Heart left ventricle (tissue), 16 donors: ENCODE data around the gene CUL7. TPM values are rescaled to one million over a fixed set of nuclear protein-coding genes. Genes with fewer than 3 reads are reported as not detected.

Experiments used
- ATAC-seq, 4 donors: fragments of 200-7000 bp; cut with Tn5 transposase; one replicate each; pipeline ENCODE4 v1.9.1; 2020 to 2022; ENCODE audit warnings: moderate library complexity in 4 of 4, mild to moderate bottlenecking in 3 of 4, moderate number of reproducible peaks in 1 of 4
- DNase-seq, 5 donors: peaks; one replicate each; pipeline ENCODE4 v3.0.0-alpha.2; 2020
- H3K27ac ChIP-seq, 12 donors: fragments of 200-600 bp; sonication (generic) in 4 of 12; one replicate each; pipeline versions ENCODE4 v1.5.0 to v1.8.0; 2016 to 2022; ENCODE audit warnings: mild to moderate bottlenecking in 2 of 12
- H3K27me3 ChIP-seq, 9 donors: fragments of 200-600 bp; sonication (generic) in 2 of 9; one replicate each; pipeline versions ENCODE4 v1.5.1 to v1.8.0; 2016 to 2022; ENCODE audit warnings: mild to moderate bottlenecking in 3 of 9
- H3K36me3 ChIP-seq, 9 donors: fragments of 200-600 bp; sonication (generic) in 2 of 9; one replicate each; pipeline versions ENCODE4 v1.5.0 to v1.8.0; 2018 to 2022; ENCODE audit warnings: mild to moderate bottlenecking in 2 of 9
- H3K4me1 ChIP-seq, 12 donors: fragments of 200-600 bp; sonication (generic) in 4 of 12; one replicate each; pipeline versions ENCODE4 v1.5.0 to v1.8.0; 2016 to 2022; ENCODE audit warnings: mild to moderate bottlenecking in 3 of 12
- H3K4me3 ChIP-seq, 12 donors: fragments of 200-600 bp; sonication (generic) in 4 of 12; one replicate each; pipeline versions ENCODE4 v1.5.0 to v1.8.0; 2017 to 2022; ENCODE audit warnings: mild to moderate bottlenecking in 9 of 12, moderate library complexity in 4 of 12
- H3K9me3 ChIP-seq, 12 donors: fragments of 200-600 bp; sonication (generic) in 4 of 12; one replicate each; pipeline versions ENCODE4 v1.5.0 to v1.8.0; 2016 to 2022; ENCODE audit warnings: mild to moderate bottlenecking in 1 of 12
- POLR2A ChIP-seq, 2 donors: fragments of 450-650 bp; IDR thresholded peaks; one replicate each; pipeline ENCODE4 v1.6.1; 2017; ENCODE audit warnings: antibody characterized with exemption in 2 of 2, mild to moderate bottlenecking in 2 of 2, moderate library complexity in 2 of 2
- WGBS, 4 donors: extraction: QIAGEN DNeasy Blood & Tissue Kit in 2 of 4; methylation state at CpG; one replicate each; pipeline versions ENCODE4 v1.1.5 to v1.1.7; 2013 to 2018; 5-methylcytosine and 5-hydroxymethylcytosine counted together
- intact Hi-C, 10 donors: fragments of 100-400 bp; cut with DNase I; formaldehyde crosslinking; loops; one replicate each; pipeline versions ENCODE4 v1.11.1 to v1.14.2; 2022
- polyA plus RNA-seq, 2 donors: library from polyadenylated mRNA; stranded (reverse); fragments of 200-250 nt; gene quantifications; one replicate each; pipeline ENCODE4 v1.2.3, GENCODE V29; 2013
- total RNA-seq, 9 donors: library from RNA; depleted of rRNA in 2 of 9; stranded (reverse); fragments of >200 nt in 2 of 9; fragmentation: NEBNext Ultra II Directional in 3 of 9; extraction: Animal tissue kit (Norgen Biotek cat#: 25700) in 3 of 9; gene quantifications; one replicate each; pipeline versions ENCODE4 v1.1.0 to v1.2.4, GENCODE V29; 2016 to 2023
- TF ChIP-seq, protein P1 (sequence below), 12 donors: fragments of 200-600 bp; sonication (generic) in 4 of 12; IDR thresholded peaks; one replicate each; pipeline versions ENCODE4 v1.5.0 to v1.8.0; 2018 to 2022; ENCODE audit warnings: antibody characterized with exemption in 12 of 12, mild to moderate bottlenecking in 5 of 12
- donor health status: ischemic (EF 13 %, LVEDD 7.1; RV severe dilation, severe dysfunction).
- donor health status: healthy with polysubstance abuse.
- donor health status: DM: no; HTN: yes; CAD: no.
- donor health status: DM: no; HTN: no; CAD: no.
- donor health status: ischemic (EF 25% LVEDD 6.9; RV normal size, moderate dysfunction).
- donor health status: ischemic (EF 25% LVEDD 5.7; RV mildly dilated, moderate dysfunction).
- donor health status: healthy.
- donor health status: DM: yes; HTN: yes; CAD: no.
- donor health status: ischemic (EF 35%, LVEDD 5.7; RV mildly dilated, moderate dysfunction).
- donor health status: nonischemic (EF 11% LVEDD 7.7; RV severe dilation, severe dysfunction).
- donor health status: DM: yes; HTN: yes; CAD: no.
- donor health status: PGD.
- donor health status: ischemic (EF 29% LVEDD 5.4; RV normal size, mild dysfunction).
- donor health status: nonischemic (EF 23%, LVEDD 6.1; RV moderate dilation, normal function).

Gene CUL7
- total and polyA plus RNA-seq, 11 donors = 3.5 to 13.2 (median 7.9) TPM

DNA sequence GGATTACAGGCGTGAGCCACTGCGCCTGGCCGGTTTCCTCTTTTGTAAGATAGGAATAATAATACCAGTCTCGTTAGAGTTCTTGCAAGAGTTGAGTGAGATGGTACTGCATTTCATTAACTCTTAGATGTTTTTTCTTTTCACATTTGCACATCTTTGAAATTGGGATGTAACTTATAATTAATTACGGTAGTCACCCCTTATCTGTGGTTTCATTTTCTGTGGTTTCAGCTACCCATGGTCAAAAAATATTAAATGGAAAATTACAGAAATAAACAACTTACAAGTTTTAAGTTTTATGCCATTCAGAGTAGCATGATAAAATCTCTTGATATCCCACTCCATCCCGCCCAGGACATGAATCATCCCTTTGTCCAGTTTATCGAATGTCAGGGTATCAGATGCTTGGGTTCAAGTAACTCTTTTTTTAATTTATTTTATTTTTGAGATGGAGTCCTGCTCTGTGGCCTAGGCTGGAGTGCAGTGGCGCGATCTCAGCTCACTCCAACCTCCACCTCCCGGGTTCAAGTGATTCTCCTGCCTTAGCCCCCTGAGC is 37.9 kb upstream of the CUL7 start:
- 85 to 90% (median 87%) methylated on average over 10 of the region's 10 CpGs for WGBS, 4 donors
- Histone ChIP-seq H3K27me3 (no peaks in the 10 kb centered on the region), H3K27ac (no peak overlapping the region), H3K36me3 (no peaks in the 10 kb centered on the region), H3K4me3 (no peak overlapping the region), H3K4me1 (peaks cover 0 to 10% (median 0%) of the 10 kb centered on the region in 12 donors), H3K9me3 (no peaks in the 10 kb centered on the region)
- TF ChIP-seq, protein P1, sequence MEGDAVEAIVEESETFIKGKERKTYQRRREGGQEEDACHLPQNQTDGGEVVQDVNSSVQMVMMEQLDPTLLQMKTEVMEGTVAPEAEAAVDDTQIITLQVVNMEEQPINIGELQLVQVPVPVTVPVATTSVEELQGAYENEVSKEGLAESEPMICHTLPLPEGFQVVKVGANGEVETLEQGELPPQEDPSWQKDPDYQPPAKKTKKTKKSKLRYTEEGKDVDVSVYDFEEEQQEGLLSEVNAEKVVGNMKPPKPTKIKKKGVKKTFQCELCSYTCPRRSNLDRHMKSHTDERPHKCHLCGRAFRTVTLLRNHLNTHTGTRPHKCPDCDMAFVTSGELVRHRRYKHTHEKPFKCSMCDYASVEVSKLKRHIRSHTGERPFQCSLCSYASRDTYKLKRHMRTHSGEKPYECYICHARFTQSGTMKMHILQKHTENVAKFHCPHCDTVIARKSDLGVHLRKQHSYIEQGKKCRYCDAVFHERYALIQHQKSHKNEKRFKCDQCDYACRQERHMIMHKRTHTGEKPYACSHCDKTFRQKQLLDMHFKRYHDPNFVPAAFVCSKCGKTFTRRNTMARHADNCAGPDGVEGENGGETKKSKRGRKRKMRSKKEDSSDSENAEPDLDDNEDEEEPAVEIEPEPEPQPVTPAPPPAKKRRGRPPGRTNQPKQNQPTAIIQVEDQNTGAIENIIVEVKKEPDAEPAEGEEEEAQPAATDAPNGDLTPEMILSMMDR (IDR thresholded peaks at IDR 0.05) = no peak
- intact Hi-C loops = no loop called here
- DNase-seq (no peak), ATAC-seq (no peak)

- ATAC-seq = no peak
- intact Hi-C loops = no loop called here
- 73 to 83% (median 82%) methylated on average over 5 of the region's 5 CpGs for WGBS, 4 donors
These were observed 37.4 kb upstream of the CUL7 start for GRCh38 chr6:43091020-43091419.

GRCh38 chr6:43090559-43090956 is 36.9 kb upstream of the CUL7 start:
- no peaks in the 10 kb centered on the region for H3K27me3 ChIP-seq
- intact Hi-C loops = no loop called here
- H3K4me1 ChIP-seq = peaks cover 0 to 5% (median 0%) of the 10 kb centered on the region in 12 donors
- DNase-seq (no peak), ATAC-seq (no peak)
- H3K9me3 ChIP-seq = no peaks in the 10 kb centered on the region
- H3K36me3 ChIP-seq = no peaks in the 10 kb centered on the region
- no peak overlapping the region for H3K27ac ChIP-seq
- H3K4me3 ChIP-seq = no peak overlapping the region
- TF ChIP-seq, protein P1 (IDR thresholded peaks at IDR 0.05) = no peak
- TF ChIP-seq POLR2A (IDR thresholded peaks at IDR 0.05) = no peak
- 52 to 73% (median 66%) methylated on average over 2 of the region's 2 CpGs for WGBS, 4 donors

More at GRCh38 chr6:43091020-43091419, 37.4 kb upstream of the CUL7 start:
- TF ChIP-seq, protein P1 (IDR thresholded peaks at IDR 0.05) = no peak
- TF ChIP-seq POLR2A (IDR thresholded peaks at IDR 0.05) = no peak
- H3K27ac ChIP-seq = no peak overlapping the region
- no peaks in the 10 kb centered on the region for H3K27me3 ChIP-seq
- DNase-seq = no peak
- H3K36me3 ChIP-seq = no peaks in the 10 kb centered on the region
- no peak overlapping the region for H3K4me3 ChIP-seq
- H3K9me3 ChIP-seq = no peaks in the 10 kb centered on the region
- peaks cover 0 to 5% (median 0%) of the 10 kb centered on the region in 12 donors for H3K4me1 ChIP-seq

DNA sequence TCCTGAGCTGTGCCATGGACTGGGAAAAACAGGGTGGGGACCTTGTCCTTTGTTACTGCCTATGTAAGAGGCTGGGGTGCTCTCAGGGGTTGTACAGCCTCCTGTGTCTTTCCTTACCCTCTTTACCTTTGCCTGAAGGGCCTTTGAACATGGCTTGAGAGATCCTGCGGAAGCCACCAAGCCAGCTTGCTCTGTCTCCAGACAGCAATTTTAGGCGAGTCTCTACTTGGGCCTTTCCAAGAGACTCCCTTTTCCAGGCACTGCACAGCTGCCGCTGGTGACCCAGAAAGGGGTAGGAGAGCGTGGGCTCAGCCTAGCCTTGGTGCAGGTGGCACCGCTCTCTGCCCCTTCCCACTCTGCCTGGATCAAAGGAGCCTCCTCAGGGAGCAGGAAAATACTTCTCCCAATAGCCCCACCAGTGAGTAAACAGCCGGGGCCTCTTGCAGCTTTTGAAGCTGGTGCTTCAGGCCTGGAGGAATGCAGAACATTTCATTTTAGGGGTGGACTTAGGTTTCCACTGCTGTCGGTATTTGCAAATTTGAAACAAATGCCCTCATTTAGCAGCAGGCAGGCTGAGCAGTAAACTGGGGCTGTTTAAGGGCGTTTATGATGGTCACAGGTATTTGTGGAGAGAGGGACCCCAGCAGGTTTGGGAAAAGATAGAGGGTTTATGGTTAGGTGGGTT is 36.4 kb upstream of the CUL7 start:
- Histone ChIP-seq H3K27me3 (no peaks in the 10 kb centered on the region), H3K4me1 (peaks cover 0 to 5% (median 0%) of the 10 kb centered on the region in 12 donors), H3K36me3 (no peaks in the 10 kb centered on the region), H3K4me3 (no peak overlapping the region), H3K9me3 (no peaks in the 10 kb centered on the region), H3K27ac (no peak overlapping the region)
- no peak for TF ChIP-seq POLR2A (IDR thresholded peaks at IDR 0.05)
- DNase-seq (no peak), ATAC-seq (no peak)
- intact Hi-C loops = no loop called here
- WGBS, 4 donors = 79 to 90% (median 80%) methylated on average over 6 to 8 of the region's 8 CpGs
